OCI-LY7 (cell line): ENCODE measurements around the gene LRRC1.

Experiments used
- EZH2phosphoT487 ChIP-seq: fragments of 200-600 bp; sonication (generic); IDR thresholded peaks from 2 replicates; pipeline ENCODE4 v1.6.1; 2018; ENCODE audit warnings: low read depth, borderline replicate concordance, mild to moderate bottlenecking, mixed run types, antibody characterized with exemption, low read length, moderate library complexity, mixed read lengths
- TF ChIP-seq, protein P1 (sequence below): fragments of 200-600 bp; sonication (generic); conservative IDR thresholded peaks from 2 replicates; pipeline ENCODE4 v1.5.1; 2014; ENCODE audit warnings: mild to moderate bottlenecking, antibody characterized with exemption, low read length, moderate library complexity, mixed read lengths

DNA sequence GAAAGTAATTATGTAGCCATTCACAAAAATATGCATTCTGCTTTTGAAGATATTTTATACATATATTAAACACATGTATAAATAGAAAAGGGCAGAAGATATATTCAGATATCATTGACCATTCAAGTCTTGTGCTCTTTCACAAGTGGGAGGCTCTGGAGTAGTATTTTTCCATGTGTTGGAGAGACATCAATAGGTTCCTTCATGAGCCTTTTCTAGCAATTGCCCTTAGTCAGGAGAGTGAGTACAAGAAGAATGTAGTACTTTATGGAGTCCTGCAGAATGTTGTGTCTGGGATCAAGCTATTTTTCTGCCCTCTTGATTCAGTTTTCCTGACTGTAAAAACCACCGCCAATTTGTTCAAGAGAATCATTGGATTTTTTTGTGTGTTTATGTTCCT lies 117.9 kb downstream of the LRRC1 start:
- TF ChIP-seq, protein P1, sequence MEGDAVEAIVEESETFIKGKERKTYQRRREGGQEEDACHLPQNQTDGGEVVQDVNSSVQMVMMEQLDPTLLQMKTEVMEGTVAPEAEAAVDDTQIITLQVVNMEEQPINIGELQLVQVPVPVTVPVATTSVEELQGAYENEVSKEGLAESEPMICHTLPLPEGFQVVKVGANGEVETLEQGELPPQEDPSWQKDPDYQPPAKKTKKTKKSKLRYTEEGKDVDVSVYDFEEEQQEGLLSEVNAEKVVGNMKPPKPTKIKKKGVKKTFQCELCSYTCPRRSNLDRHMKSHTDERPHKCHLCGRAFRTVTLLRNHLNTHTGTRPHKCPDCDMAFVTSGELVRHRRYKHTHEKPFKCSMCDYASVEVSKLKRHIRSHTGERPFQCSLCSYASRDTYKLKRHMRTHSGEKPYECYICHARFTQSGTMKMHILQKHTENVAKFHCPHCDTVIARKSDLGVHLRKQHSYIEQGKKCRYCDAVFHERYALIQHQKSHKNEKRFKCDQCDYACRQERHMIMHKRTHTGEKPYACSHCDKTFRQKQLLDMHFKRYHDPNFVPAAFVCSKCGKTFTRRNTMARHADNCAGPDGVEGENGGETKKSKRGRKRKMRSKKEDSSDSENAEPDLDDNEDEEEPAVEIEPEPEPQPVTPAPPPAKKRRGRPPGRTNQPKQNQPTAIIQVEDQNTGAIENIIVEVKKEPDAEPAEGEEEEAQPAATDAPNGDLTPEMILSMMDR: no peak
- TF ChIP-seq EZH2phosphoT487: no peak
